Measurements from ENCODE around the gene MFSD2B.
"Not testable (repeated sequence)": the region's sequence is repeated elsewhere in the genome, so short reads cannot be mapped to it uniquely, and the experiment has no call there.

Gene MFSD2B, protein sequence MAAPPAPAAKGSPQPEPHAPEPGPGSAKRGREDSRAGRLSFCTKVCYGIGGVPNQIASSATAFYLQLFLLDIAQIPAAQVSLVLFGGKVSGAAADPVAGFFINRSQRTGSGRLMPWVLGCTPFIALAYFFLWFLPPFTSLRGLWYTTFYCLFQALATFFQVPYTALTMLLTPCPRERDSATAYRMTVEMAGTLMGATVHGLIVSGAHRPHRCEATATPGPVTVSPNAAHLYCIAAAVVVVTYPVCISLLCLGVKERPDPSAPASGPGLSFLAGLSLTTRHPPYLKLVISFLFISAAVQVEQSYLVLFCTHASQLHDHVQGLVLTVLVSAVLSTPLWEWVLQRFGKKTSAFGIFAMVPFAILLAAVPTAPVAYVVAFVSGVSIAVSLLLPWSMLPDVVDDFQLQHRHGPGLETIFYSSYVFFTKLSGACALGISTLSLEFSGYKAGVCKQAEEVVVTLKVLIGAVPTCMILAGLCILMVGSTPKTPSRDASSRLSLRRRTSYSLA

GRCh38 chr2:24009680-24010476, at the start of gene MFSD2B:
TSS of gene MFSD2B (plus strand) at chr2:24010085. CDS start at chr2:24010097, 12 bp downstream.
- DNase-seq, result no peak

- no peak for DNase-seq
Measured at GRCh38 chr2:23967846-23968245, 42.0 kb upstream of the MFSD2B start.

DNA sequence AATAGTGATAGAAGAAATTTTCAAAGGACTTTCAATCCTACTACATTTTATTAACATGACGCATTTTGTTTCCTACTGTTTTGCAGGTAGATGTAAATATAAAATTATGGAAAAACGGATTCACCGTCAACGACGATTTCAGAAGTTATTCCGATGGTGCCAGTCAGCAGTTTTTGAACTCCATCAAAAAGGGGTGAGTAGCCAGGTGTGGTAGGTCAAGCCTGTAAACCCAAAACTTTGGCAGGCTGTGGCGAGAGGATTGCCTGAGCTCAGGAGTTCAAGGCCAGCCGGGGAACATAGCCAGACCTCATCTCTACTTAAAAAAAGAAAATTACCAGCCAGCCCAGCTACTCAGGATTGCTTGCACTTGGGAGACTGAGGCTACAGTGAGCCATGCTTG, 33.0 kb upstream of the MFSD2B start:
- DNase-seq, result no peak

DNA sequence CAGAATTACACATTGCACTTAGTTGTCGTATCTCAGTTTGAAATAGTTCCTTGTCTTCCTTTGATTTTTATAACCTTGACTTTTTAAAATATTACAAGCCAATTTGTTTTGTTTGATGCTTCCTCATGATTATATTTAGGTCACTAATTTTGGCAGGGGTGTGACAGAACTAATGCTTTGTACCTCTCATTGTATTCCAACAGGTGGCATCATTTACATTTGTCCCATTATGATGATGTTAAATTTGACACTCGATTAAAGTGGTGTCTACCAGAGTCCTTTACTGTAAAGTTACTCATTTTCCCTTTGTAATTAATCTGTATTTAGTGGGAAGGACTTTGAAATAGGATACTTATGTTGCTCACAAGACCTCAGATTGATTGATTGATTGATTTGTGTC, 21.5 kb upstream of the MFSD2B start:
- DNase-seq, result peak in 1 of 2 donors; percentile 42

DNA sequence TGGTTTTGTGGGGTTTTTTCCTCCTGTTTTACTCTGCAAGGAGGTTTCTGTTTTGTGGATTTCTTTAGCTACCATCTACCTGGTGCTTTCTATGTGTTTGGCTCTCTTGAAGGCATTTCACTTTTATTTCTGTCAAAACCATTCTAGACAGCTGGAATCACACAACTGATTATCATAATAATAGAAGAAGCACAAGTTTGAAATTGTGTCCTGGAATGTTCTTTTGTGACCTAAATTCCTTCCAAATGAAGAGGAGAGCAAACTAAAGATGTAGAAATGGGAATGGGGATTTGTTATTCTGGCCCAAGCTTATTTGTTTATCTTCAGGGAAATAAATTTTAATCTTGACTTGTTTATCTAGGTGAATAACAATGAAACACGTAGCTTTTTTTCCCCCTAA, 17.0 kb upstream of the MFSD2B start:
- no peak for DNase-seq

DNA sequence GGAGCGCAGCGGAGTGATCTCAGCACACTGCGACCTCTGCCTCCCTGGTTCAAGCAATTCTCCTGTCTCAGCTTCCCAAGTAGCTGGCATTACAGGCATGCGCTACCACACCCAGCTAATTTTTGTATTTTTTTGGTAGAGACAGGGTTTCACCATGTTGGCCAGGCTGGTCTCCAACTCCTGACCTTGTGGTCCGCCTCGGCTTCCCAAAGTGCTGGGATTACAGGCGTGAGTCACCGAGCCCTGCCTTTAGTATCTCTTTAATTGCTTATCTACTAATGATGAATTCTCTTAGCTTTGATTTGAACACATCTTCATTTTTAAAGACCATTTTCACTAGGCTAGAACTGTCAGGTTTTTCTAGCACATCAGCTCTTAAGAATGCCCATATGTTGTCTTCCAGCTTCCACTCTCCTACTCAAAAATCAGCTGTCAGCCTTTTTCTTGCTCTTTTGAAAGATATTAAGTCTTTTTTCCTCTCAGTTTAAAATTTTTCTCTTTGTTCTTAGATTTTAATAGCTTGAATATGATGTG, 16.1 kb upstream of the MFSD2B start:
- no peak for DNase-seq

GRCh38 chr2:23994567-23994966, 15.3 kb upstream of the MFSD2B start:
- no peak for DNase-seq

DNA sequence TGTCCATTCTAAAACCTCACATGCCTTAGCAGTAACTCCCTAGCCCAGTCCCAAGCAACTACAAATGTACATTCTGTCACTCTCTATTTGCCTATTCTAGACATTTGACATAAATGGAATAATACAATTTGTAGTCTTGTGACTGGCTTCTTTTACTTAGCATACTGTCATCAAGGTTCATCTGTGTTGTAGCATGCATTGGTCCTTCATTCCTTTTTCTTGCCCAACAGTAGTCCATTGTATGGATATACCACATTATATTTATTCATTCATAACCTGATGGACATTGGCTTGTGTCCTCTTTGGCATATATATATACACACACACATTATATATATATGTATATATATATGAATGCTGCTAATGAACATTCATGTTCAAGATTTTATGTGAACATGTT, 2.2 kb upstream of the MFSD2B start:
- DNase-seq, result no peak

GRCh38 chr2:24008672-24009366, 1.1 kb upstream of the MFSD2B start:
- no peak for DNase-seq

DNA sequence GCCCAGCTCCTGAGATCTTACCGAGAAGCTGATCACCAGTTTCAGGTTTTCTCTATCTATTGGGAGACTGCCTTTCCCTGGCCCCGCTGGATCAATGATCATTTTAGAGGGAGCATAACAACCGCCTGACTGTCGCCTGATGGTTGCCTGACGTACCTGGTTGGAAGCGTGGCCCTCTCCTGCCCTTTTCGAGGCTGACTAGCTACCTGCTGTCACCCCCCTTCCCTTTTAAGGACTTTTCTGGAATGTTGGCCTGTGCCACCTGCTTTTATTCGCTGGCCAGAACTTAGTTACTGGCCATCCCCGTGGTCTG, 562 bp upstream of the MFSD2B start:
- DNase-seq, result no peak

GRCh38 chr2:24010477-24011249, 778 bp downstream of the MFSD2B start:
- DNase-seq, result no peak

DNA sequence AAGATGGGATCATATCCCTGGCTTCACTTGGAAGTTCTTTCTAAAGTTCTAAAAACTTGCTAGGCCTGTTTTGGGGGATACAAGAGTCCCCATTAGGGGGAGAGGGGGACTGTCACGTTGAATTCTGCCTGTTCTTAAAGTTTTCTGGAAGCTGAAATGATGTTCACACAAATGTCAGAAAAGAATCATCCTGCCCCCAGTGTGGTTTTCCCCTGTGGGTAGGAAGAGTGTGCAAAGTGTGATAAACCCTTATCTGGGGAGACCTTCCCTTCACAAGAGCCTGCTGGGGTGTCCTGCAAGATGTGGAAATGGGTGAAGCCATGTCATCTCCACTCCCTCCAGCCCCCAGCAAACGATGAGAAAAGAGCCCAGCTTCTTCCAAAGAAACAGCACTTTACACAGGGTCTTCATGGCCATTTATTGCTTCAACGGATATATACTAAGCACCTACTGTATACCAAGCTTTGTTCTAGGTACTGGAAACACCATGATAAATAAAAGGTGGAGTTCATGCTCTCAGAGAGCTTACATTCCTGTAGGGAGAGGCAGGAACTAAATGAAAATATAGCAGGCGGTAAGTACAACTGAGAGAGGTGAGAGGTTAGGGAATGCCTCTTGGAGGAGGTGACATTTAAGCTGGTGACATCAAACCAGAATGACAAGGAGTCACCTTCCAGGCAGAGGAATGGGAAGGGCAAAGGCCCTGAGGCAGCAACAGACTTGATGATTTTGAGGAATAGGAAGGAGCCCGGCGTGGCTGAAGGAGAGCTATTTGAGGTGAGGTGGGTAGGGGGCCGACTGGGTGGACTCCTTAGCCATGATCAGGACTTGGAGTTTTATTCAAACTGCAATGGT, 1.6 kb downstream of the MFSD2B start:
- DNase-seq, result no peak

DNA sequence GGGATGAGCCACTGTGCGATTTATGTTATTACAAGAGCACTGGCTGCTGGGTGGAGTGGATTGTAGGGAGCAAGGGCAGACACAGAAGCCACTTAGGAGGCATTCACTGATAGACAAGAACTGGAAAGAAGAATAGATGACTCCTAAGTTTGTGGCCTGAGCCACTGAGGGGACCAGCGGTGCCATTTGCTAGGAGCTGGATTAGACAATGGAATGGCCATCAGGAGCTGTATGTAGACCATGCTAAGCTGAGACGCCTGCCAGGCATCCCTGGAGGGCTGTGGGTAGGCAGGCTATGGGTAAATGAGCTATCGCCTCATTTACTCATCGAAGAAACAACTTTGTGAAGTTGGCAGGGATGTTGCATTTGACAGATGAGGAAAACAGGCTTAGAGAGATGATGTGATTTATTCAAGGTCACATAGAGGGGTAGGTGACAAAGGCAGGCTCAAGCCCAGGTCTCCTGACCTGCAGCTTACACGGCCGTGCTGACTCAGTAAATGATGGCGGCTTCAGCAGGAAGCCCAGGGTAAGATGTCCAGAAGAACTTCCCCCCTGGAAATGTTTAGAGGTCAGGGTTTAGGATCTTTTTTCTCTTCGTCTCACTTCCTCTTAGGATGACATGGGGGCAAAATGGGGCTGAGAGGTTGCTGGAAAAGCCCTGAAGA, 2.8 kb downstream of the MFSD2B start:
- DNase-seq, result no peak

GRCh38 chr2:24014902-24015301, 5.0 kb downstream of the MFSD2B start:
- not testable (repeated sequence) for DNase-seq

- DNase-seq, result no peak
Measured at GRCh38 chr2:24015562-24016375, 5.9 kb downstream of the MFSD2B start.

- DNase-seq, result no peak
Measured at GRCh38 chr2:24016376-24016761, 6.5 kb downstream of the MFSD2B start.

DNA sequence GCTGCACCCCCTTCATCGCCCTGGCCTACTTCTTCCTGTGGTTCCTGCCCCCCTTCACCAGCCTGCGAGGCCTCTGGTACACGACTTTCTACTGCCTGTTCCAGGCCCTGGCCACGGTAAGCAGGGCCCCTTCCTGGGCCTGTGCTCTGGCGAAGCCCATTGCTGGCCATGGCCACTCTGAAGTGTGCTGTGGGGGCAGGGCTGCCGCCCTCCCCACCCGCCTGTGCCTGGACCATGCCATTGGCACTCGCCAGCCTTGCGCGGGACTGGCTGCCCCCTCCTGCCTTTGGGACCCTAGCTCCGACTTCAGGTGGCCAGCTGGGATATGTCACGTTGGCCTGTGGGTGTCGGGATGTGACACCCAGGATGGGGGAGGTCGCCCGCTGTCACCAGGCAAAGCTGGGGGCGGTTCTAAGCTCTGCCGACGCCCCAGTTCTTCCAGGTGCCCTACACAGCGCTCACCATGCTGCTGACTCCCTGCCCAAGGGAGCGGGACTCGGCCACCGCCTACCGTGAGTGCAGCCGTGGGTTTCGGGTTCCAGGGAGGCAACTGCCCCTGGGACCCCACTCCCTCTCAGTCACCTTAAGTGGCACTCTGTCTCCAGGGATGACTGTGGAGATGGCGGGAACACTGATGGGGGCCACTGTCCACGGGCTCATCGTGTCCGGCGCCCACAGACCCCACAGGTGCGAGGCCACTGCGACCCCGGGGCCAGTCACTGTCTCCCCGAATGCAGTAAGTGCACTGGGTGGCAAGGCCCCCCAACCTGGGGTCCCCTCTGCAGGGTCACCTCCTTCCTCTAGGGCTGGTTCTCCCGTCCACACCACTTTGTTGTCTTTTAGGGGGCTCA, 7.2 kb downstream of the MFSD2B start:
- DNase-seq, result no peak

DNA sequence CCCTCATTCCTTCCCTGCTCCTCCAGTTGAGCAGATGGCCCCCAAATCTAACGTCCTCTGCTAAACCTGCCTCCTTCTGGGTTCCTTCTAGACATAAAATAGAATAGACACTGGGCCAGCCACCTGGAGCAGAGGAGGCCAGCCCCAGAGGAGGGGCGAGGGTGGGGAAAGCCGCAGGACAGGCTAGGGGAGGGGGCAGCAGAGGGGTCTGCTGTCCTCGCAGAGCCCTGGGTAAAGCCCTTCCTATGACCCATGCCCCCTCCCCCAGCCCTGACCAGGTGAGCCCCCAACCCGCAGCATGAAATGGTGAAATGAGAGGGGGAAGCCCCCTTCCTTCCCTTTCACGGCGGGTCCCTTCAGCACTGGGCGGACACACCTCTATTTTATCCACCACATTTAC, 7.8 kb downstream of the MFSD2B start:
- no peak for DNase-seq

GRCh38 chr2:24018241-24018640, 8.4 kb downstream of the MFSD2B start:
- no peak for DNase-seq

Measured in CD4-positive, alpha-beta T cell treated with Interleukin-4 for 1 hour (primary cell).